ENCODE results near the gene APOC1.
"Not testable (repeated sequence)": the region's sequence is repeated elsewhere in the genome, so short reads cannot be mapped to it uniquely, and the experiment has no call there.

APOC1 gene

DNA sequence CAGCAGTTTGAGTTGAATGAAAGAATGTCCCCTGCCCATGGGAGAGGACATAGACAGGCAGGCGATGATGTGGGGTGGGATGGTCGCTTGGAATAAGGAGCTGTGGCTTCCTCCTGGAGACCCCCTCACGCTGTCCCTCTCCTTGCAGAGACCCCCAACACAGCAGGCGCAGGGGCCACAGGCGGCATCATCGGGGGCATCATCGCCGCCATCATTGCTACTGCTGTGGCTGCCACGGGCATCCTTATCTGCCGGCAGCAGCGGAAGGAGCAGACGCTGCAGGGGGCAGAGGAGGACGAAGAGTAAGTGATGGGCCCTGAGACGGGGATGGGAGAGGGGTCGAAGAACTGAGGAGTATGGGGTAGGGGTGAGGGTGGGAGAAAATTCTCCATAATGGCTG, 32.3 kb upstream of the APOC1 start:
- H3K4me3 ChIP-seq (ENCODE audit: low read length), result no peak overlapping the region
- TF ChIP-seq ZNF274 (IDR thresholded peaks at IDR 0.05; ENCODE audit: low read depth, low read length), result no peak

DNA sequence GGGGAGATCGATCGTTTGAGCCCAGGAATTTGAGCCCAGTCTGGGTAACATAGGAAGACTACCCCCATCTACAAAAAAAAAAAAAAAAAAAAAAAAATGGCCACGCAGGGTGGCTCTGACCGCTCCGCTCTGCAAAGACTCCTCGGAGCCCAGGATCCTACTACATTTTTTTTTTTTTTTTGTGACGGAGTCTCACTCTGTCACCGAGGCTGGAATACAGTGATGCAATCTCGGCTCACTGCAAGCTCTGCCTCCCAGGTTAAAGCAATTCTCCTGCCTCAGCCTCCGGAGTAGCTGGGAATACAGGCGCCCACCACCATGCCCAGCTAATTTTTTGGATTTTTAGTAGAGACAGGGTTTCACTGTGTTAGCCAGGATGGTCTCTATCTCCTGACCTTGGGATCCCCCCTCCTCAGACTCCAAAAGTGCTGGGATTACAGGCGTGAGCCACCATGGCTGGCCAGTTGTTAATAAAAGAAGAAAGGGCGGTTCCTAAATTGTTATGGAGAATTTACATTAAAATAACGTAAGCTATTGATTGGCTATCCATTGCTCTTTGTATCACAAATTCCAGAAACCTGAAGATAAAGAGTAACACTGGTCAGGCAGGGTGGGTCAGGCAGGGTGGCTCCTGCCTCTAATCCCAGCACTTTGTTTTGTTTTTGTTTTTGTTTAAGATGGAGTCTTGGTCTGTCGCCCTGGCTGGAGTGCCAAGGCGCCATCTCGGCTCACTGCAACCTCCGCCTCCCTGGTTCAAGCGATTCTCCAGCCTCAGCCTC, 31.6 kb upstream of the APOC1 start:
- H3K4me3 ChIP-seq (ENCODE audit: low read length), result not testable (repeated sequence)

DNA sequence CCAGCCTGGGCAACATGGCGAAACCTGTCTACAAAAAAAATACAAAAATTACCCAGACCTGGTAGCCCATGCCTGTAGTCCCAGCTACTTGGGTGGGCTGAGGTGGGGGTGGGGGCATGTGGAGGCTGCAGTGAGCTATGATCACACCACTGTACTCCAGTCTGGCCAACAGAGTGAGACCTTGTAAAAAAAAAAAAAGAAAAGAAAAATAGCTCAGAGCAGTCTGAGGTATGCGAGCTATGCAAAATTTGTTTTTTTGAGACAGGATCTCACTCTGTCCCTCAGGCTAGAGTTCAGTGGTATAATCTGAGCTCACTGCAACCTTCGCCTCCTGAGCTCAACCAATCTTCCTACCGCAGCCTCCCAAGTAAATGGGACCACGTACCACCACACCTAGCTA, 30.5 kb upstream of the APOC1 start:
- TF ChIP-seq ZNF274 (IDR thresholded peaks at IDR 0.05; ENCODE audit: low read depth, low read length), result no peak
- no peak overlapping the region for H3K4me3 ChIP-seq (ENCODE audit: low read length)

DNA sequence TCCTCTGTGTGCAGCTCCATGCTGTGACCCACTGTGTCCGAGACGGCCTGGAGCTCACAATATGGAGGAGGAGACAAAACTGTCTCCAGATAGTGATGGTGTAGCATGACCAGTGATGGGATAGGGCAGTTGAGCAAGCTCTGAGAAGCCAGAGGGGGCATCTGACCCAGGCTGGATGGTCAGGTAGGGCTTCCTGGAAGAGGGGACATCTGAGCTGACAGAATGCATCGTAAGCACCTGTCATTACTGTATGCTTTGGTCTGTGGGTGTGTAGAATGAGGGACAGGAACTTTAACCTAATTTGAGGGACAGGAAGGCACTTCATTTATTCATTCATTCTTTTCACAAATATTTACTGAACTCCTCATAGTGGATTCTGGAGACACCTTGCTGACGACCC, 29.8 kb upstream of the APOC1 start:
- TF ChIP-seq ZNF274 (IDR thresholded peaks at IDR 0.05; ENCODE audit: low read depth, low read length), result no peak
- H3K4me3 ChIP-seq (ENCODE audit: low read length), result no peak overlapping the region

DNA sequence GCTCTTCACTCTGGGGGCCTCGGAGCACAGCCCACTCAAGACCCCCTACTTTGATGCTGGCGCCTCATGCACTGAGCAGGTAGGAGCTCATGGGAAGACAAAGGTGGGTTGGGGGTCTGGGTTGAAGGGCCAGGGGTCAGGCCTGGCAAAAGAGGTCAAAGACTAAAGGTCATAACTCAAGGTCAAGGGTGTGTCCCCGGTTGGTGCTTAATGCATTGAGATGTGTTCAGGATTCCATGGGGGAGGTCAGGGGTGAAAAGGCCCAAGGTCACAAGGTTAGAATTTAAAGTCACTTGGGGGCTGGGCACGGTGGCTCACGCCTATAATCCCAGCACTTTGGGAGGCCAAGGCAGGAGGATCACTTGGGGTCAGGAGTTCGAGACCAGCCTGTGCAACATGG, 28.3 kb upstream of the APOC1 start:
- no peak for TF ChIP-seq ZNF274 (IDR thresholded peaks at IDR 0.05; ENCODE audit: low read depth, low read length)
- H3K4me3 ChIP-seq (ENCODE audit: low read length), result no peak overlapping the region

- H3K4me3 ChIP-seq (ENCODE audit: low read length), result no peak overlapping the region
- no peak for TF ChIP-seq ZNF274 (IDR thresholded peaks at IDR 0.05; ENCODE audit: low read depth, low read length)
These were observed 26.8 kb upstream of the APOC1 start for GRCh38 chr19:44887648-44888047.

- H3K4me3 ChIP-seq (ENCODE audit: low read length), result not testable (repeated sequence)
These were observed 26.1 kb upstream of the APOC1 start for GRCh38 chr19:44888335-44888734.

- TF ChIP-seq ZNF274 (IDR thresholded peaks at IDR 0.05; ENCODE audit: low read depth, low read length), result no peak
These were observed 24.5 kb upstream of the APOC1 start for GRCh38 chr19:44889830-44890365.

GRCh38 chr19:44890366-44891015, 23.9 kb upstream of the APOC1 start:
- peak overlapping the region; percentile 59; the same call in 1 of the 2 replicates for H3K4me3 ChIP-seq (ENCODE audit: low read length)
- TF ChIP-seq ZNF274 (IDR thresholded peaks at IDR 0.05; ENCODE audit: low read depth, low read length), result no peak

More at GRCh38 chr19:44889830-44890365, 24.5 kb upstream of the APOC1 start:
- H3K4me3 ChIP-seq (ENCODE audit: low read length), result peak overlapping the region; percentile 59; the same call in 1 of the 2 replicates

DNA sequence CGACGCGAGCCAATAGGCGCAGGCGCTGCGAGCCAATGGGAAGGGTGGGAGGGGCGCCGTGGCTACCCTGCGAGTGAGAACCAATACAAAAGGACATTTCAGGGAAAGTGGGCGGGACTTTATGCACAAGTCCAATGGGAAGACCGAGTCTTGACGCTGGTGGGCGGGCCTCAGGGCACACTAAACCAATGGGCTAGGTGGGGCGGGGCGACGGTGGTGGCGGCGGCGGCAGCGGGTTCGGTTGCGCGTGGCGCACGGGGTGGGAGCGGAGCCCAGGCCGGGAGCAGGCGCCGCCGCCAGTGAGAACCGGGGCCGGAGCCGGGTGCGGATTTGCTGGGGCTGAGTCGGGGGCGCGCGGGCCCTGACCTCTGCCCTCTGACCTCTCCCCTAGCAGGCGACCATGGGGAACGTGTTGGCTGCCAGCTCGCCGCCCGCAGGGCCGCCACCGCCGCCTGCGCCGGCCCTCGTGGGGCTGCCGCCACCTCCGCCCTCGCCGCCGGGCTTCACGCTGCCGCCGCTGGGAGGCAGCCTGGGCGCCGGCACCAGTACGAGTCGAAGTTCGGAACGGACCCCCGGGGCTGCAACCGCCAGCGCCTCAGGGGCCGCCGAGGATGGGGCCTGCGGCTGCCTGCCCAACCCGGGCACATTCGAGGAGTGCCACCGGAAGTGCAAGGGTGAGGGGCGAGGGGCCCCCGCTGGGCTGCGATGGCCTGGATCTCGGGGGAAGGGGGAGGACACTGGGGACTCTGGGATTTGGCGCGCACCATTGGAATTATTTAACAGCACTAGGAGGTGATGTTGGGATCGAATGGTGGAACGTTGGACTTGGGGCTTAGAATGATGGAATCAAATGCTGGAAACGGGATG, 23.2 kb upstream of the APOC1 start, which contains the start of gene TOMM40:
TOMM40 (plus strand) TSS at position 239 of the 867 bp plus-strand sequence; CDS start at position 401, 162 bp downstream.
- peak within 1 kb of the TSS; percentile 95 for H3K4me3 ChIP-seq (ENCODE audit: low read length)
- no peak for TF ChIP-seq ZNF274 (IDR thresholded peaks at IDR 0.05; ENCODE audit: low read depth, low read length)

DNA sequence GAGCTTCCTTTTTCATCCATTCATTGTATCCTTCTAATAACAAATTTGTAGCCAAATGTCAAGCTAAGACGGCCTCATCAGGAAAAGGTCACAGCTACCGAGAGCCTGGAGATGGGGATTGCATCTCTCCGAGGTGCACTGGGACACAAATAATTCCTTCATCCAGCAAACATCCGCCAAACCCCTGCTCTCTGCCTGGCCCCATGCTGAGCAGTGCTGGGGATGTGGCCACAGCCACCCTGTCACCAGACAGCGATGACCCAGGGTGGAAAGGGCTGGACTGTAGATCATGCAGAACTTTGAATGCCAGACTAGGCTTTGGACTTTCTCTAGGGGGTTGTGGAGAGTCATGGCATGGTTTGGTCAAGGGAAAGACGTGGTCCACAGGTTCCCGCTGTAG, 21.5 kb upstream of the APOC1 start:
- no peak overlapping the region; the same call in 1 of the 2 replicates for H3K4me3 ChIP-seq (ENCODE audit: low read length)
- TF ChIP-seq ZNF274 (IDR thresholded peaks at IDR 0.05; ENCODE audit: low read depth, low read length), result no peak

DNA sequence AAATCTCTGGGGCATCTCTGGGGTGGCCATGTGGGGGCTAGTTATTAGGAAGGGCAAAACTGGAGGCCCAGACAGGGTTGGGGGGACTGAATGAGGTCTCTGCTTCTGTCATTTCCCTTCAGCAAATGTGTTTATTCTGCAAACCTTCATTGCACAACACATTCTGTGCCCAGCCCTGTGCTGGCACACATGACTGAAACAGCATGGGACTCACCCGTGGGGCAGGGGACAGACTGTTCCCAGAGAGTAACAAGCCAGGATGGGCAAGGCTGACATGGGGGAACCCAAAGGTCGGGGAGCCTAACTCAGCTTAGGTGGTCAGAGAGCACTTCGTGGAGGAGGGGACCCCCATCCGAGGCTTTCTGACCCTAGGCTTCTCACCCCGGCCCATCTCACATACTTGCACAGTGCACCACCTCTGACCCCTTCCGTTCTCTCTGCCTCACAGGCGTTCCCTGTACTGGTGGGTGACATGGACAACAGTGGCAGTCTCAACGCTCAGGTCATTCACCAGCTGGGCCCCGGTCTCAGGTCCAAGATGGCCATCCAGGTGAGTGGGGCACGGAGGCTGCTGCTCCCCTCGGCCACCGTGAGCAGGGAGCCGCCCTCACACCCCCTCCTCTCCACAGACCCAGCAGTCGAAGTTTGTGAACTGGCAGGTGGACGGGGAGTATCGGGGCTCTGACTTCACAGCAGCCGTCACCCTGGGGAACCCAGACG, 20.9 kb upstream of the APOC1 start:
- no peak overlapping the region for H3K4me3 ChIP-seq (ENCODE audit: low read length)
- TF ChIP-seq ZNF274 (IDR thresholded peaks at IDR 0.05; ENCODE audit: low read depth, low read length), result no peak

- H3K4me3 ChIP-seq (ENCODE audit: low read length), result no peak overlapping the region
- TF ChIP-seq ZNF274 (IDR thresholded peaks at IDR 0.05; ENCODE audit: low read depth, low read length), result no peak
These were observed 20.4 kb upstream of the APOC1 start for GRCh38 chr19:44894052-44894400.

DNA sequence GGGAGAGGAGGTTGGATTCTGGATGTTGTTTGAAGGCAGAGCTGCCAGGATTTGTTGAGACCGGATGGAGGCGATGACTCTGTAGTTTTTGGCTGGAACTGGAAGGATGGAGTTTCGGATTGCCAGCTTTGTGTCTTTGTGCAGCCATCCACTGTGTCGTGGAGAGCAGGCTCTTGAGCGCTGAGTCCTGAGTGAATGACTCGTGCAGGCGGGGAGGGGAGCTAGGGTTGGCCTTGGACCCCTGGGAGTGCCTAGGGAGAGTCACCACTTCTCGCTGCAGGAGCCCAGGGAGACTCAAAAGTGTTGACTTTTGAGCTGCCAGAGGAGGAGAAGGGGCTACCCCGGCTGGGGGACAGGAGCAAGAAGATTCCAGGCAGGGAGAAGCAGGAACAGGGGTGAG, 19.5 kb upstream of the APOC1 start:
- TF ChIP-seq ZNF274 (IDR thresholded peaks at IDR 0.05; ENCODE audit: low read depth, low read length), result no peak
- H3K4me3 ChIP-seq (ENCODE audit: low read length), result no peak overlapping the region
